ENCODE data around the gene ANKRD23. TPM values are rescaled to one million over a fixed set of nuclear protein-coding genes. Genes with fewer than 3 reads are reported as not detected.

Gene ANKRD23
- total and polyA plus RNA-seq, 2 of the 4 experiments (the other 2 are of a cell fraction): 0.54 to 1.5 TPM

GRCh38 chr2:96825057-96825456, 18.8 kb downstream of the ANKRD23 start:
- Histone ChIP-seq H3K18ac (ENCODE audit: low read depth, low read length) (no peak overlapping the region), H3K4me1 (ENCODE audit: control insufficient read depth, insufficient read depth, low read length) (peaks cover 8% of the 10 kb centered on the region; the same call in 1 of the 2 replicates), H3K36me3 (ENCODE audit: control insufficient read depth, insufficient read depth, low read length) (peaks cover 26% of the 10 kb centered on the region), H2BK15ac (ENCODE audit: low read depth, low read length) (no peak overlapping the region), H3K14ac (replicated peaks; ENCODE audit: low read depth, low read length) (no peak overlapping the region), H4K5ac (ENCODE audit: low read depth, low read length) (no peak overlapping the region), H3K9ac (ENCODE audit: low read depth, low read length) (no peak overlapping the region), H3K27me3 (ENCODE audit: control insufficient read depth, insufficient read depth, low read length) (no peaks in the 10 kb centered on the region), H3K79me1 (ENCODE audit: low read depth in 1 of 2, low read length in 2 of 2) (peaks cover 16 to 36% of the 10 kb centered on the region in 2 experiments), H3K4ac (ENCODE audit: low read depth, low read length) (no peak overlapping the region), H4K91ac (ENCODE audit: insufficient read depth, low read depth, low read length) (no peak overlapping the region), H3K23ac (ENCODE audit: low read depth, low read length) (no peak overlapping the region), H2BK5ac (ENCODE audit: low read depth, low read length, poor library complexity, severe bottlenecking) (no peak overlapping the region), H3K4me3 (ENCODE audit: insufficient read depth, low read depth, low read length) (no peak overlapping the region), H3K9me1 (ENCODE audit: insufficient read depth, low read length) (peaks cover 12% of the 10 kb centered on the region; the same call in 1 of the 2 replicates), H3K56ac (ENCODE audit: extremely low read depth, insufficient read depth, low read length) (no peak overlapping the region), H4K20me1 (ENCODE audit: insufficient read depth, low read length) (peaks cover 32% of the 10 kb centered on the region), H3K4me2 (ENCODE audit: low read depth, low read length) (no peak overlapping the region), H3K9me3 (ENCODE audit: control insufficient read depth, insufficient read depth, low read length) (no peaks in the 10 kb centered on the region), H2BK20ac (ENCODE audit: low read depth, low read length) (no peak overlapping the region), H4K8ac (ENCODE audit: low read depth in 2 of 2, low read length in 2 of 2) (no peak overlapping the region), H2AK9ac (replicated peaks; ENCODE audit: low read depth, low read length, poor library complexity) (no peak overlapping the region), H2BK120ac (ENCODE audit: low read depth, low read length) (no peak overlapping the region), H2AFZ (replicated peaks; ENCODE audit: low read length, poor library complexity) (no peak overlapping the region), H2AK5ac (ENCODE audit: low read depth, low read length) (0 out of 2 replicates have a peak overlapping the region, but pooled peaks have one; percentile 1), H3K27ac (ENCODE audit: insufficient read depth, low read length) (no peak overlapping the region)
- dilution Hi-C loops (cut with HindIII; ENCODE audit: low sequenced_read_pairs, unreplicated experiment) (no loop called here), in situ Hi-C loops (cut with MboI; ENCODE audit: low sequenced_read_pairs) (no loop called here), intact Hi-C loops (cut with micrococcal nuclease) (no loop called here)
- BruUV-seq (replicated peaks): no TSS peak
- TF ChIP-seq CTCF (conservative IDR thresholded peaks at IDR 0.05; ENCODE audit: low read depth, low read length) (no peak), MAZ (IDR thresholded peaks at IDR 0.05; ENCODE audit: borderline replicate concordance, low read depth, low read length) (no peak), USF2 (IDR thresholded peaks at IDR 0.05; ENCODE audit: low read depth, low read length) (no peak), CHD1 (IDR thresholded peaks at IDR 0.05; ENCODE audit: low read depth, low read length) (no peak), CEBPB (IDR thresholded peaks at IDR 0.05; ENCODE audit: low read depth, low read length) (no peak), FOS (IDR thresholded peaks at IDR 0.05; ENCODE audit: low read depth, low read length) (no peak)
- ATAC-seq (ENCODE audit: low read depth) (no peak), DNase-seq (no peak)
- 92% methylated on average over 10 of the region's 14 CpGs; no CpG with 5 or more reads in 1 of the 2 experiments for WGBS, 2 experiments (ENCODE audit: extremely low coverage in 2 of 2, insufficient read length in 1 of 2)
- POLR2A ChIA-PET (ENCODE audit: unreplicated experiment): no interaction called here
- CTCF ChIA-PET: interaction anchor here (1.0 kb wide), 1 partner anchor 14 kb away, joined by 3 read pairs; no protein-coding TSS in a partner anchor

All from IMR-90 (cell line).